Kidney (tissue), 14 donors: ENCODE data around the gene MAST2. TPM values are rescaled to one million over a fixed set of nuclear protein-coding genes. Genes with fewer than 3 reads are reported as not detected.

Experiments used
- DNase-seq, 5 donors: peaks; one replicate each; pipeline ENCODE4 v3.0.0-alpha.2; 2013 to 2020
- FAIRE-seq: peaks from 2 replicates; lab custom pipeline; 2012; peaks lifted over from hg19 to GRCh38; lab: Jason Lieb, UNC
- H3K27ac ChIP-seq, 2 donors: one replicate each; pipeline ENCODE4 v1.7.0; 2013; ENCODE audit warnings: low read depth in 2 of 2, low read length in 2 of 2, inconsistent platforms in 1 of 2
- H3K27me3 ChIP-seq: one replicate; pipeline ENCODE4 v1.7.1; 2013; ENCODE audit warnings: low read length, inconsistent platforms; ENCODE audit not compliant: control insufficient read depth, insufficient read depth
- H3K36me3 ChIP-seq, 3 donors: one replicate each; pipeline versions ENCODE4 v1.7.0 to v1.7.1; 2013; ENCODE audit warnings: low read length in 3 of 3, control low read depth in 1 of 3, inconsistent platforms in 1 of 3; ENCODE audit not compliant: insufficient read depth in 3 of 3, control insufficient read depth in 2 of 3
- H3K4me1 ChIP-seq, 3 donors: one replicate each; pipeline versions ENCODE4 v1.7.0 to v1.7.1; 2013; ENCODE audit warnings: low read length in 3 of 3, inconsistent platforms in 1 of 3, low read depth in 1 of 3; ENCODE audit not compliant: control insufficient read depth in 2 of 3, insufficient read depth in 2 of 3
- H3K4me3 ChIP-seq, 3 donors: one replicate each; pipeline versions ENCODE4 v1.7.0 to v1.8.1; 2013; ENCODE audit warnings: low read length in 3 of 3, control low read depth in 1 of 3, inconsistent platforms in 1 of 3
- H3K9ac ChIP-seq, 3 donors: one replicate each; pipeline versions ENCODE4 v1.7.0 to v1.7.1; 2013; ENCODE audit warnings: low read length in 3 of 3, control low read depth in 1 of 3, inconsistent platforms in 1 of 3
- H3K9me3 ChIP-seq, 3 donors: one replicate each; pipeline versions ENCODE4 v1.7.0 to v1.7.1; 2013; ENCODE audit warnings: low read length in 3 of 3, control low read depth in 1 of 3, inconsistent platforms in 1 of 3; ENCODE audit not compliant: control insufficient read depth in 2 of 3, insufficient read depth in 1 of 3
- CTCF ChIP-seq: IDR thresholded peaks from 3 replicates; pipeline ENCODE4 v1.5.1; 2012; ENCODE audit warnings: mild to moderate bottlenecking, moderate library complexity, borderline replicate concordance; ENCODE audit not compliant: insufficient read depth; ENCODE audit errors: extremely low read depth
- intact Hi-C: fragments of 100-400 bp; cut with DNase I; formaldehyde crosslinking; loops from one replicate; pipeline ENCODE4 v1.11.1; 2022
- polyA plus RNA-seq: library from polyadenylated mRNA; stranded (reverse); fragments of 350-450 nt; fragmentation: Illumina TruSeq; extraction: RNeasy Lipid Tissue Mini Kit (QIAGEN cat#74804); gene quantifications from one replicate; pipeline ENCODE4 v1.2.3, GENCODE V29; 2014; ENCODE audit warnings: low read depth, low replicate concordance; ENCODE audit not compliant: insufficient read depth
- total RNA-seq: library from RNA; stranded (reverse); fragmentation: NEBNext Ultra II Directional; extraction: Animal tissue kit (Norgen Biotek cat#: 25700); gene quantifications from one replicate; pipeline ENCODE4 v1.2.1, GENCODE V29; 2021
- donor health status: control.
- donor health status: control.
- donor health status: control.
- donor health status: control.
- donor health status: control.
- donor health status: DM: yes; HTN: yes; CAD: no.
- donor health status: Normal renal cell carcinoma (clear cell type).

MAST2 gene
- total and polyA plus RNA-seq, 2 donors from 2014 or later: 7.6 to 17.9 TPM

GRCh38 chr1:45879885-45880598 lies 76.6 kb downstream of the MAST2 start:
- no peak overlapping the region for H3K9ac ChIP-seq
- no peaks in the 10 kb centered on the region for H3K9me3 ChIP-seq
- no peak for TF ChIP-seq CTCF
- H3K27me3 ChIP-seq: no peaks in the 10 kb centered on the region
- H3K4me3 ChIP-seq: no peak overlapping the region
- DNase-seq (no peak), FAIRE-seq (no peak)
- intact Hi-C loops: no loop called here
- no peak overlapping the region for H3K27ac ChIP-seq
- no peaks in the 10 kb centered on the region for H3K36me3 ChIP-seq
- H3K4me1 ChIP-seq: no peaks in the 10 kb centered on the region

GRCh38 chr1:45880930-45881329 lies 77.5 kb downstream of the MAST2 start:
- TF ChIP-seq CTCF: no peak
- Histone ChIP-seq H3K27ac (no peak overlapping the region), H3K36me3 (no peaks in the 10 kb centered on the region), H3K9me3 (no peaks in the 10 kb centered on the region), H3K4me3 (no peak overlapping the region), H3K27me3 (no peaks in the 10 kb centered on the region), H3K9ac (no peak overlapping the region), H3K4me1 (no peaks in the 10 kb centered on the region)
- intact Hi-C loops: no loop called here
- DNase-seq (no peak), FAIRE-seq (no peak)

- H3K36me3 ChIP-seq: no peaks in the 10 kb centered on the region
- no peak for TF ChIP-seq CTCF
- FAIRE-seq (no peak), DNase-seq (no peak)
- no peaks in the 10 kb centered on the region for H3K9me3 ChIP-seq
- no peak overlapping the region for H3K4me3 ChIP-seq
- intact Hi-C loops: no loop called here
- no peak overlapping the region for H3K27ac ChIP-seq
- no peak overlapping the region for H3K9ac ChIP-seq
- no peaks in the 10 kb centered on the region for H3K4me1 ChIP-seq
- H3K27me3 ChIP-seq: no peaks in the 10 kb centered on the region
Observed at GRCh38 chr1:45883658-45884057, 80.2 kb downstream of the MAST2 start.
